Upper lobe of left lung (tissue), 4 donors: ENCODE data around the gene ASTN2.

ENCODE experiments used
- POLR2A ChIP-seq, 4 donors: fragments of 450-650 bp; IDR thresholded peaks; one replicate each; pipeline ENCODE4 v1.5.1; 2016 to 2017; ENCODE audit warnings: antibody characterized with exemption in 4 of 4, mild to moderate bottlenecking in 2 of 4
- TF ChIP-seq, protein P1 (sequence below), 6 experiments: fragments of 450-650 bp in 4 of 6; fragments of 200-600 bp in 2 of 6; sonication (generic) in 2 of 6; IDR thresholded peaks; one replicate each; pipeline ENCODE4 v1.5.1; 2016 to 2019; ENCODE audit warnings: antibody characterized with exemption in 6 of 6

DNA sequence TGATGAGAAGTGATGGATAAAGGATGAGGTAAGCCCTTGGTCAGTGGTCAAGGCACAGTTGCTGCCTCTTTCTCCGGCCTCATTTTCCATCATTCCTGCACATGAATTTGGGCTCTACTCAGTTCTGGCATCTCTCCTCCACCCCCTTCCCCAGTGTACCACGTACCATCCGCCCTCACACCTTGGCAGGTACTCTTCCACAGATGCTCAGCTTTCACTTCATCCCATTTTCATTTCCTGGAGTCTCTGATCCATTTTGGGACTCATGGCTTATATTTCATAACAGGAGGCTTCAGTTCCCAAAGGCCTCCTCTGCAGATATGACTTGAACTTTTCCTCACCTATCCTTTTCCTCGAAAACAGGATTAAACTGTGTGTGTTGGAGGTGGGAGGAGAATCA, 326.7 kb downstream of the ASTN2 start:
- TF ChIP-seq, protein P1, sequence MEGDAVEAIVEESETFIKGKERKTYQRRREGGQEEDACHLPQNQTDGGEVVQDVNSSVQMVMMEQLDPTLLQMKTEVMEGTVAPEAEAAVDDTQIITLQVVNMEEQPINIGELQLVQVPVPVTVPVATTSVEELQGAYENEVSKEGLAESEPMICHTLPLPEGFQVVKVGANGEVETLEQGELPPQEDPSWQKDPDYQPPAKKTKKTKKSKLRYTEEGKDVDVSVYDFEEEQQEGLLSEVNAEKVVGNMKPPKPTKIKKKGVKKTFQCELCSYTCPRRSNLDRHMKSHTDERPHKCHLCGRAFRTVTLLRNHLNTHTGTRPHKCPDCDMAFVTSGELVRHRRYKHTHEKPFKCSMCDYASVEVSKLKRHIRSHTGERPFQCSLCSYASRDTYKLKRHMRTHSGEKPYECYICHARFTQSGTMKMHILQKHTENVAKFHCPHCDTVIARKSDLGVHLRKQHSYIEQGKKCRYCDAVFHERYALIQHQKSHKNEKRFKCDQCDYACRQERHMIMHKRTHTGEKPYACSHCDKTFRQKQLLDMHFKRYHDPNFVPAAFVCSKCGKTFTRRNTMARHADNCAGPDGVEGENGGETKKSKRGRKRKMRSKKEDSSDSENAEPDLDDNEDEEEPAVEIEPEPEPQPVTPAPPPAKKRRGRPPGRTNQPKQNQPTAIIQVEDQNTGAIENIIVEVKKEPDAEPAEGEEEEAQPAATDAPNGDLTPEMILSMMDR (IDR thresholded peaks at IDR 0.05): no peak
- no peak for TF ChIP-seq POLR2A (IDR thresholded peaks at IDR 0.05)
